ENCODE measurements around the gene SLC22A2.

DNA sequence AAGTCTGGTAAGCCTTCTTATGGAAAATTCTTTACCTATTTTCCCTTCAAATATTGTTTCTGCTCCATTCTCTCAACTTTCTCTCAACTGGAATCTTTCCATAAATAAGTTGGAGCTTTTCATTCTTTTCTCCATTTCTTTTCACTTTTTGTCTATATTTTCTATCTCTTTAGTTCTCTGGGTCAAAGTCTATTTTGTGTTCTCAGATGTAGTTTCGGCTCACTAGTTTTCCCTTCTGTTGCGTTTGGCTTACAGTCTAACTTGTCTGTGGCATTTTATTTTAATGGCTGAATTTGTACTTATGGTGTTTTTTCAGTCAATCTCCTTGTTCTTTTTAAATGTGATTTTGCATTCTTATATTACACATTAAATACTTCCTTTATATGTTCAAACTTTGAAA is 14.1 kb upstream of the SLC22A2 start:
- TF ChIP-seq EZH2 (IDR thresholded peaks at IDR 0.05): no peak
- TF ChIP-seq FOXP2 (optimal IDR thresholded peaks at IDR 0.05; ENCODE audit: control extremely low read depth, extremely low read length, insufficient read depth): no peak
